BLaER1 (cell line): Measurements from ENCODE around the gene TMEM270.
A peak's percentile ranks its signal among the peaks of the same experiment; 100 is the strongest.

Experiments used
- H3K27ac ChIP-seq: shearing (Covaris generic); formaldehyde crosslinking; 2 replicates; pipeline ENCODE4 v1.8.1; 2022
- H3K27me3 ChIP-seq: shearing (Covaris generic); formaldehyde crosslinking; 2 replicates; pipeline ENCODE4 v1.8.1; 2022
- H3K36me3 ChIP-seq: shearing (Covaris generic); formaldehyde crosslinking; 2 replicates; pipeline ENCODE4 v1.8.1; 2022
- H3K4me1 ChIP-seq: shearing (Covaris generic); formaldehyde crosslinking; 2 replicates; pipeline ENCODE4 v1.8.1; 2022
- H3K4me2 ChIP-seq: shearing (Covaris generic); formaldehyde crosslinking; 2 replicates; pipeline ENCODE4 v1.8.1; 2022
- H3K4me3 ChIP-seq: shearing (Covaris generic); formaldehyde crosslinking; 2 replicates; pipeline ENCODE4 v1.8.1; 2022
- H3K9ac ChIP-seq: shearing (Covaris generic); formaldehyde crosslinking; 2 replicates; pipeline ENCODE4 v1.8.1; 2022
- H3K9me3 ChIP-seq: shearing (Covaris generic); formaldehyde crosslinking; 2 replicates; pipeline ENCODE4 v1.8.1; 2022
- H4K20me1 ChIP-seq: shearing (Covaris generic); formaldehyde crosslinking; 2 replicates; pipeline ENCODE4 v1.8.1; 2022
- Cebpa-rat ChIP-seq: shearing (Covaris generic); IDR thresholded peaks from 2 replicates; pipeline ENCODE4 v1.8.1; 2022

Gene TMEM270

DNA sequence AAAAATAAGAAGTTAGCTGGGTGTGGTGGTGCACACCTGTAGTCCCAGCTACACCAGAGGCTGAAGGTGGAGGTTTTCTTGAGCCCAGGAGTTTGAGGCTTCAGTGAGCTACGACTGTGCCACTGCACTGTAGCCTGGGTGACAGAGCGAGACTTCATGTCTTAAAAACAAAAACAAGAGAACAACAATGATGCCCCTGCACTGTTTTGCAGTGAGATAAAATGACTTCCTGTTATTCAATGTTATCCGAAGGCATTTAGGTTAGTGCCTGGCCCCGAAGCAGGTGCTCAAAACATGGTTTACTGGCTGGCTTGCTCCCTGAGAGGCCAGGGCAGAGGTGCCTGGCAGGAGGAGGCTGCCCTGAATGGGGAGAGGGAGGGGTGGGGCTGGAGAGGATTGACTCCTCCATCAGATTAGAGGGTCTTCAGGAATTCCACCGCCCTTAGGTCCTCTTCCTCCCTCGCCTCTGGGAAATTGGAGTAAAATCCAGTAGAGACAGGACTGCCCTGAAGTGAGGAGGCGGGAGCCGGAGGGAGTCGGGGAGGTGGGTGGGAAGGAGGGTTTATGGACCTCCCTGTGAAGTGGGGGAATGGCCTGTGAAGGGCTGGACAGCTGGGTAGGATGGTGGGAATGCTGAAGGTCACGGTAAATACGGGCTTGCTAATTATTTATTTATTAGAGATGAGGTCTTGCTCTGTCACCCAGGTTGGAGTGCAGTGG, 36.9 kb upstream of the TMEM270 start:
- TF ChIP-seq Cebpa-rat, result no peak
- peaks cover 45% of the 10 kb centered on the region for H3K4me1 ChIP-seq
- no peak overlapping the region for H3K4me2 ChIP-seq
- no peak overlapping the region for H3K4me3 ChIP-seq
- H4K20me1 ChIP-seq, result no peaks in the 10 kb centered on the region
- H3K9ac ChIP-seq, result no peak overlapping the region
- no peaks in the 10 kb centered on the region for H3K36me3 ChIP-seq
- H3K9me3 ChIP-seq, result no peaks in the 10 kb centered on the region
- no peaks in the 10 kb centered on the region for H3K27me3 ChIP-seq
- H3K27ac ChIP-seq, result no peak overlapping the region

DNA sequence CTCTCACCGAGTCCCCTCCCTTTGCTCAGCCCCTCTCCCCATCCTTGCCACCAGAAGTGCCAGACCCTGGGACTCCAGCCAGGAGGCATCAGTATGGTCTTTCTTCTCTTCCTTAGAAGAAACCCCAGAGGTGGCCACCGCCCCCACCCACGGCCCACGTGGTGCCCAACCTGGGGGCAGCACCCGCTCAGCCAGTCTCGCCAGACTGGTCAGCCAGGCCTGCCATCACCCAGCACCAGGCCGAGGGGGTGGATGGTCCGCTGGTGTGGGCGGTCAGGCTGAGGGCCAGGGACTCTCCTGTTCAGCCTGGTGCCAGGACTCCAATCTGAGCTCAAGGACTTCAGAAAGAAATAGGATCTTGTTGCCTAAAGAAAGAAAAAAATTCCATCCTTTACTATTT, 36.0 kb upstream of the TMEM270 start:
- H3K27ac ChIP-seq, result no peak overlapping the region
- no peaks in the 10 kb centered on the region for H4K20me1 ChIP-seq
- H3K27me3 ChIP-seq, result no peaks in the 10 kb centered on the region
- H3K9me3 ChIP-seq, result no peaks in the 10 kb centered on the region
- TF ChIP-seq Cebpa-rat, result no peak
- peaks cover 54% of the 10 kb centered on the region for H3K4me1 ChIP-seq
- no peaks in the 10 kb centered on the region for H3K36me3 ChIP-seq
- H3K4me2 ChIP-seq, result no peak overlapping the region
- no peak overlapping the region for H3K9ac ChIP-seq
- H3K4me3 ChIP-seq, result no peak overlapping the region

DNA sequence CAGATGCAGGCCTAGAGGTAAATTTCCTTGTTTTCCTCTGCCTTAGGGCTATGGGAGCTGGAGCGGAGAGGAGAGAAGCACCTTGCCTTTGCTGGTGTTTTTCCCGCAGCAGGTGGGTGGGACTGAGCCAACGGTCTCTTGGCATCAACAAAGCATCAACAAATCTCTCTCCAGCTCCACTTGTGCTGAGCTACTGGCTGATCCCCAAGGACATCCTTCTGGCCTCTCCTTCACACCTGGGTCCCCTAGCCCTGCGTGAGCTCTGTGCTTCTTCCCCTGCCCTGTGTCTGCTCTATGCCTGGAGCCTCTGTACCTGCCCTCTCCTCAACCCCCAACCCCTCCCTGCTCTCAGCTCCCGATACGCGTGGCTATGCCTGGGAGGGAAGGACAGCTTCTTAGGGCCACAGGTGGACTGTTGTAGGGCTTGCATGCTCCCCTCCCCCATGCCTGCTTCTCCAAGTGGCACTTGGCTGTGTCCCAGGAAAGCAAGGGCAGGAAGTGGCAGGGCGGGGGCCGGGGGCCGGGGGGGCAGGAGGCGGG, 33.3 kb upstream of the TMEM270 start:
- no peak for TF ChIP-seq Cebpa-rat
- Histone ChIP-seq H3K4me3 (peak overlapping the region; percentile 22; the same call in 1 of the 2 replicates), H3K9ac (peak overlapping the region; percentile 24; the same call in 1 of the 2 replicates), H3K27me3 (no peaks in the 10 kb centered on the region), H4K20me1 (no peaks in the 10 kb centered on the region), H3K4me2 (peak overlapping the region; percentile 86), H3K9me3 (no peaks in the 10 kb centered on the region), H3K4me1 (peaks cover 55% of the 10 kb centered on the region), H3K36me3 (no peaks in the 10 kb centered on the region), H3K27ac (peak overlapping the region; percentile 46; the same call in 1 of the 2 replicates)

DNA sequence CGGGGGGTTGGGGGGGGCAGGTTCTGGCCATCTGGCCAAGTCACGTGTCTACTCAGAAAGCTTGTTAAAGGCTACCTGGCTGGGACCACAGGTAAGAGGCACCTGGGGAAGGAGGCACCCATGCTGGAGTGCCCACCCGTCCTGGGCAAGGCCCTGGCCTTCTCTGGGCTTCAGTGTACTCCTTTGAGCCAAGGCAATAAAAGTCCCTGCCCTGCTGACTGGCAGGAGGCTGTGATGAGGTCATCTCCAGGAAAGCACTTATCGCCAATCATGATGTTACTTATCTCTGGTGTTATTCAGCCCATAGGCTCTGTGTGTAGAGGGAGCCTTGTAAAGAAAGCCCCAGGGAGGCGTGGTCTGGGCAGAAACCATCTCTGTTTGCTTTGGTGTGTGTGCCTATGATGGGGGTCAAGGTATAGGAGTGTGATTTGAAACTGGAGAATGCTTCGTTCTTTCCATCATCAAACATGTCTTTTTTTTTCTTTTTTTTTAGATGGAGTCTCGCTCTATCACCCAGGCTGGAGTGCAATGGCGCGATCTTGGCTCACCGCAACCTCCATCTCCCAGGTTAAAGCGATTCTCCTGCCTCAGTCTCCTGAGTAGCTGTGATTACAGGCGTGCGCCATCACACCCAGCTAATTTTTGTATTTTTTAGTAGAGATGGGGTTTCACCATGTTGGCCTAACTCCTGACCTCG, 32.7 kb upstream of the TMEM270 start:
- Histone ChIP-seq H3K27me3 (no peaks in the 10 kb centered on the region), H3K36me3 (no peaks in the 10 kb centered on the region), H3K27ac (no peak overlapping the region), H3K4me1 (peaks cover 55% of the 10 kb centered on the region), H3K4me2 (peak overlapping the region; percentile 86), H4K20me1 (no peaks in the 10 kb centered on the region), H3K9me3 (no peaks in the 10 kb centered on the region), H3K9ac (no peak overlapping the region), H3K4me3 (no peak overlapping the region)
- no peak for TF ChIP-seq Cebpa-rat

DNA sequence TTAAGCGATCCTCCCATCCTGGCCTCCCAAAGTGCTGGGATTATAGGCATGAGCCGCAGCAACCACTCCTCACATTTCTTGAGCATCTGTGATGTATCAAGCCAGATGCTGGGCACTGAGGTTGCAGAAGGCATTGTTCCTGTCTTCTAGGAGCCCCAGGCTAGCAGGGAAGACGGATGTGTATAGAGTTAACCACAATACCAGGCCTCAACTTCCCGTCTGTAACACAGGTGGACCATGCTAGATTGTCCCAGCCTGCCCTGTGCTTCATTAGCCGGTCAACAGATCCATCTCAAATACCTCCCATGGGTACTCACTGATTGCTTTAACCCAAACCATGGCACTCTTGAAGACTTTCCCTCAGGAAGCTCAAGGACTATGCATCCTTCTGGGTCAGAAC, 32.0 kb upstream of the TMEM270 start:
- H3K9ac ChIP-seq, result no peak overlapping the region
- H3K4me1 ChIP-seq, result peaks cover 55% of the 10 kb centered on the region
- H3K4me3 ChIP-seq, result no peak overlapping the region
- H4K20me1 ChIP-seq, result no peaks in the 10 kb centered on the region
- no peak overlapping the region for H3K27ac ChIP-seq
- no peaks in the 10 kb centered on the region for H3K36me3 ChIP-seq
- no peaks in the 10 kb centered on the region for H3K9me3 ChIP-seq
- H3K27me3 ChIP-seq, result no peaks in the 10 kb centered on the region
- no peak for TF ChIP-seq Cebpa-rat
- H3K4me2 ChIP-seq, result peak overlapping the region; percentile 86

DNA sequence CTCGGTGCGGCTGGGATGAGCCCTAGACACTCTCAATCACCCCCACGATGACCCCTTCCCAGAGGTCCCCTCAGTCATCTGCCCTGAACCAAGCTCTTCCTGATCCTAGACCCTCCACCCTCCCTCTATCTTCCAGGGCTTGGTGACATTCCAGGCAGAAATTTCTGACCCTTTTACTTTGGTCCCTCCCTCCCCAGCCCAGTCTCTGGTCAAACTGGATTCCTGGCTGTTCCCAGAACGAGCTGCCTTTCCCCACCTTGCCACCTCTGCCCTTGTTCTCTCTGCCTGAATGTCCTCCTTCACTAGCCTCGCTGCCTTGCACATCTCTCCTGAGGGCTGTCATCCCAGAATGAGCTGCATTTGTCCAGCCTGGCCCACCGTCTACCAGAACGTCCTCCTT, 31.5 kb upstream of the TMEM270 start:
- no peaks in the 10 kb centered on the region for H3K27me3 ChIP-seq
- H3K4me3 ChIP-seq, result no peak overlapping the region
- TF ChIP-seq Cebpa-rat, result no peak
- no peaks in the 10 kb centered on the region for H3K36me3 ChIP-seq
- H3K9ac ChIP-seq, result no peak overlapping the region
- H3K9me3 ChIP-seq, result peaks cover 1% of the 10 kb centered on the region; the same call in 1 of the 2 replicates
- no peak overlapping the region for H3K27ac ChIP-seq
- H4K20me1 ChIP-seq, result no peaks in the 10 kb centered on the region
- H3K4me2 ChIP-seq, result peak overlapping the region; percentile 86
- peaks cover 55% of the 10 kb centered on the region for H3K4me1 ChIP-seq

DNA sequence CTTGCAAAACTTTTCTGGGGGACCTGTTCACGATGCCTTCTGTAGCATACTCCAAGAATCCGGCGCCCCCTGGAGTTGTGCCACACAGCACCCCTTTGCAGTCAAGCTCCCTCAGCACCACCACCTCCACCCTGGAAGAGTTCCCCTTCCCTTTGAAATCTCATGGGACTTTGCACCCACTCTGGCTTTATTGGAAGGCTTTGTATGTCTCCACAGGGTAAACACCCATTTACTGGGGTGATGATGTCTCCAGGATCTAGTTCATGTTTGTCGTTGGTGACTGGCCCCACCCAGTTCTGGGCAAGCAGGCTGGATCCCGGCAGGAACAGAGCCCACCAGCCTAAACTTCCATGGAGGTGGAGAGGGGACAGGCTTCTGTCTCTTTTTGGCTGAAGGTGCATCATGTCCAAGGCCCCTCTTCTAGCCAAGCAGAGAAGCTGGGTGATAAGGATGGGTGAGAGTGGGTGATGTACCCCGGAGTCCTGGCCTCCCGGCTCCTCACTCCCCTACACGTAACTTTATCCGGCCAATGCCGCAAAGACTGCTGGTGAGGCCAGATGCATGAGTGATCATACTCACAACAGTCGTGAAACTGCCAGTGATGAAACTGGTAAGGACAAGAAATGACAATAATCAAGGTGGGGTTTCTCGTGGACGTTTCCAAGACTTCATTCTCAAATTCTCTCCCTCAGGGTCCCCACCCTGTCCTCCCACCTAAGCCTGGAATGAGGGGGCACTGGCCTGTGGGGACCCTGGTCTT, 30.9 kb upstream of the TMEM270 start:
- Histone ChIP-seq H3K27me3 (no peaks in the 10 kb centered on the region), H3K27ac (no peak overlapping the region), H3K4me3 (no peak overlapping the region), H3K4me1 (peaks cover 55% of the 10 kb centered on the region), H4K20me1 (no peaks in the 10 kb centered on the region), H3K9me3 (peaks cover 5% of the 10 kb centered on the region; the same call in 1 of the 2 replicates), H3K4me2 (peak overlapping the region; percentile 86; the same call in 1 of the 2 replicates), H3K9ac (no peak overlapping the region), H3K36me3 (no peaks in the 10 kb centered on the region)
- TF ChIP-seq Cebpa-rat, result no peak

DNA sequence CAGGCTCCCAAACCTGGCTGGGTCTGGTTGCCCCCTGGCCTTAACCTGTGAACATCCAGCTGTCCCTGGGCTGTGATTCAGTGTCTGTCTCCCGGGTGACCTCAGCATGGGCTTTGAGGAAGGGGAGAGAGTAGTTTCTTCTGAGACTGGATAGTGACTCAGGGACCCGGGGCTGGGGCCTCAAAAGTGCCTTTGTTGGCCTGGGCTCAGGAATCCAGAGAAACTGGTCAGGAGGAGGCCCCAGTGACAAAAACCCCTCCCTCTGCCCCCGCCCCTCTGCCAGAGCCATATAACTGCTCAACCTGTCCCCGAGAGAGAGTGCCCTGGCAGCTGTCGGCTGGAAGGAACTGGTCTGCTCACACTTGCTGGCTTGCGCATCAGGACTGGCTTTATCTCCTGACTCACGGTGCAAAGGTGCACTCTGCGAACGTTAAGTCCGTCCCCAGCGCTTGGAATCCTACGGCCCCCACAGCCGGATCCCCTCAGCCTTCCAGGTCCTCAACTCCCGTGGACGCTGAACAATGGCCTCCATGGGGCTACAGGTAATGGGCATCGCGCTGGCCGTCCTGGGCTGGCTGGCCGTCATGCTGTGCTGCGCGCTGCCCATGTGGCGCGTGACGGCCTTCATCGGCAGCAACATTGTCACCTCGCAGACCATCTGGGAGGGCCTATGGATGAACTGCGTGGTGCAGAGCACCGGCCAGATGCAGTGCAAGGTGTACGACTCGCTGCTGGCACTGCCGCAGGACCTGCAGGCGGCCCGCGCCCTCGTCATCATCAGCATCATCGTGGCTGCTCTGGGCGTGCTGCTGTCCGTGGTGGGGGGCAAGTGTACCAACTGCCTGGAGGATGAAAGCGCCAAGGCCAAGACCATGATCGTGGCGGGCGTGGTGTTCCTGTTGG, 30.0 kb upstream of the TMEM270 start, which contains the start of gene CLDN4:
Gene CLDN4 (plus strand): TSS at position 316 of the 903 bp plus-strand sequence. CDS start 206 bp downstream, at position 522.
- H3K4me1 ChIP-seq, result peaks cover 52% of the 10 kb centered on the region
- no peaks in the 10 kb centered on the region for H3K27me3 ChIP-seq
- H3K36me3 ChIP-seq, result no peaks in the 10 kb centered on the region
- peak within 1 kb of the TSS; percentile 86; the same call in 1 of the 2 replicates for H3K4me2 ChIP-seq
- no peaks in the 10 kb centered on the region for H4K20me1 ChIP-seq
- no peak within 1 kb of the TSS; the same call in 1 of the 2 replicates for H3K9ac ChIP-seq
- no peak within 1 kb of the TSS for H3K4me3 ChIP-seq
- no peak within 1 kb of the TSS for H3K27ac ChIP-seq
- TF ChIP-seq Cebpa-rat, result no peak
- peaks cover 5% of the 10 kb centered on the region; the same call in 1 of the 2 replicates for H3K9me3 ChIP-seq

DNA sequence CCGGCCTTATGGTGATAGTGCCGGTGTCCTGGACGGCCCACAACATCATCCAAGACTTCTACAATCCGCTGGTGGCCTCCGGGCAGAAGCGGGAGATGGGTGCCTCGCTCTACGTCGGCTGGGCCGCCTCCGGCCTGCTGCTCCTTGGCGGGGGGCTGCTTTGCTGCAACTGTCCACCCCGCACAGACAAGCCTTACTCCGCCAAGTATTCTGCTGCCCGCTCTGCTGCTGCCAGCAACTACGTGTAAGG, 29.4 kb upstream of the TMEM270 start:
- Histone ChIP-seq H3K9ac (no peak overlapping the region), H3K4me3 (no peak overlapping the region), H3K27ac (no peak overlapping the region)

More for the DNA sequence above, 29.4 kb upstream of the TMEM270 start:
- no peaks in the 10 kb centered on the region for H3K36me3 ChIP-seq
- peaks cover 46% of the 10 kb centered on the region for H3K4me1 ChIP-seq
- H3K9me3 ChIP-seq, result peaks cover 5% of the 10 kb centered on the region; the same call in 1 of the 2 replicates
- no peak overlapping the region for H3K4me2 ChIP-seq
- TF ChIP-seq Cebpa-rat, result no peak
- no peaks in the 10 kb centered on the region for H3K27me3 ChIP-seq
- H4K20me1 ChIP-seq, result no peaks in the 10 kb centered on the region
